Measurements from ENCODE around the gene RNF149.

DNA sequence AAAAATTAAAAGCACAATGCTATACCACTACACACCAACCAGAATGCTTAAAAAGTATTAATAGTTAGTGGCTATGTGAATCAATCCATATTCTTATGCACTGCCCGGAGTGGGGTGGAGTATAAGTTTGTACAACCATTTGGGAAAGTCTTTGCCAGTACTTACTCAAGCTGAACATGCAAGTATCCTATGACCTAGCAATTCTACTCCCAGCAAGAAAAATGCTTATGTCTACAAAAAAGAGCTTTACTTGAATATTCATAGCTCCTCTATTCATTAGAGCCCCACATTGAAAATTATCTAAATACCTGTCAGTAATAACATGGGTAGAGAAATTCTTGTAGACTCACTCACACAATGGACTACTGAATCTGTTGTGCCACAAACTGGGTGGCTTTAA is 77.3 kb downstream of the RNF149 start:
- TF ChIP-seq ZFP30 (CRISPR knock-in tag; IDR thresholded peaks at IDR 0.05) (no peak), TOX (CRISPR knock-in tag; IDR thresholded peaks at IDR 0.05; ENCODE audit: borderline replicate concordance) (no peak), SNAI2 (CRISPR knock-in tag; IDR thresholded peaks at IDR 0.05) (no peak), ZNF8 (CRISPR knock-in tag; IDR thresholded peaks at IDR 0.05) (no peak), CSDC2 (CRISPR knock-in tag; IDR thresholded peaks at IDR 0.05) (no peak), RARB (CRISPR knock-in tag; IDR thresholded peaks at IDR 0.05) (no peak), ZNF565 (CRISPR knock-in tag; conservative IDR thresholded peaks at IDR 0.05; ENCODE audit: low read depth) (no peak), BACH2 (CRISPR knock-in tag; IDR thresholded peaks at IDR 0.05; ENCODE audit: borderline replicate concordance) (no peak)
- TF ChIP-seq, protein P1, sequence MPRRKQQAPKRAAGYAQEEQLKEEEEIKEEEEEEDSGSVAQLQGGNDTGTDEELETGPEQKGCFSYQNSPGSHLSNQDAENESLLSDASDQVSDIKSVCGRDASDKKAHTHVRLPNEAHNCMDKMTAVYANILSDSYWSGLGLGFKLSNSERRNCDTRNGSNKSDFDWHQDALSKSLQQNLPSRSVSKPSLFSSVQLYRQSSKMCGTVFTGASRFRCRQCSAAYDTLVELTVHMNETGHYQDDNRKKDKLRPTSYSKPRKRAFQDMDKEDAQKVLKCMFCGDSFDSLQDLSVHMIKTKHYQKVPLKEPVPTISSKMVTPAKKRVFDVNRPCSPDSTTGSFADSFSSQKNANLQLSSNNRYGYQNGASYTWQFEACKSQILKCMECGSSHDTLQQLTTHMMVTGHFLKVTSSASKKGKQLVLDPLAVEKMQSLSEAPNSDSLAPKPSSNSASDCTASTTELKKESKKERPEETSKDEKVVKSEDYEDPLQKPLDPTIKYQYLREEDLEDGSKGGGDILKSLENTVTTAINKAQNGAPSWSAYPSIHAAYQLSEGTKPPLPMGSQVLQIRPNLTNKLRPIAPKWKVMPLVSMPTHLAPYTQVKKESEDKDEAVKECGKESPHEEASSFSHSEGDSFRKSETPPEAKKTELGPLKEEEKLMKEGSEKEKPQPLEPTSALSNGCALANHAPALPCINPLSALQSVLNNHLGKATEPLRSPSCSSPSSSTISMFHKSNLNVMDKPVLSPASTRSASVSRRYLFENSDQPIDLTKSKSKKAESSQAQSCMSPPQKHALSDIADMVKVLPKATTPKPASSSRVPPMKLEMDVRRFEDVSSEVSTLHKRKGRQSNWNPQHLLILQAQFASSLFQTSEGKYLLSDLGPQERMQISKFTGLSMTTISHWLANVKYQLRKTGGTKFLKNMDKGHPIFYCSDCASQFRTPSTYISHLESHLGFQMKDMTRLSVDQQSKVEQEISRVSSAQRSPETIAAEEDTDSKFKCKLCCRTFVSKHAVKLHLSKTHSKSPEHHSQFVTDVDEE (CRISPR knock-in tag; IDR thresholded peaks at IDR 0.05), result no peak
- TF ChIP-seq, protein P2, sequence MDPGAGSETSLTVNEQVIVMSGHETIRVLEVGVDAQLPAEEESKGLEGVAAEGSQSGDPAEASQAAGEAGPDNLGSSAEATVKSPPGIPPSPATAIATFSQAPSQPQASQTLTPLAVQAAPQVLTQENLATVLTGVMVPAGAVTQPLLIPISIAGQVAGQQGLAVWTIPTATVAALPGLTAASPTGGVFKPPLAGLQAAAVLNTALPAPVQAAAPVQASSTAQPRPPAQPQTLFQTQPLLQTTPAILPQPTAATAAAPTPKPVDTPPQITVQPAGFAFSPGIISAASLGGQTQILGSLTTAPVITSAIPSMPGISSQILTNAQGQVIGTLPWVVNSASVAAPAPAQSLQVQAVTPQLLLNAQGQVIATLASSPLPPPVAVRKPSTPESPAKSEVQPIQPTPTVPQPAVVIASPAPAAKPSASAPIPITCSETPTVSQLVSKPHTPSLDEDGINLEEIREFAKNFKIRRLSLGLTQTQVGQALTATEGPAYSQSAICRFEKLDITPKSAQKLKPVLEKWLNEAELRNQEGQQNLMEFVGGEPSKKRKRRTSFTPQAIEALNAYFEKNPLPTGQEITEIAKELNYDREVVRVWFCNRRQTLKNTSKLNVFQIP (CRISPR knock-in tag; IDR thresholded peaks at IDR 0.05; ENCODE audit: borderline replicate concordance, low read depth), result no peak
